Measurements from ENCODE around the gene MRPS11. TPM values are rescaled to one million over a fixed set of nuclear protein-coding genes. Genes with fewer than 3 reads are reported as not detected.
"Not testable (repeated sequence)": the region's sequence is repeated elsewhere in the genome, so short reads cannot be mapped to it uniquely, and the experiment has no call there.

MRPS11 gene
- 5.0 TPM for total RNA-seq

GRCh38 chr15:88467073-88467934 lies at the start of gene MRPS11, which contains the start of gene MRPL46:
Gene MRPS11 (plus strand): TSS chr15:88467708. CDS start chr15:88467718, 10 bp downstream.
Gene MRPL46 (minus strand): TSS chr15:88467388. CDS start chr15:88467377, 11 bp downstream.
- H3K4me3 ChIP-seq (ENCODE audit: low read length) = peak within 1 kb of the TSS; percentile 73
- no peaks in the 10 kb centered on the region for H3K27me3 ChIP-seq (ENCODE audit: insufficient read depth, low read length)

DNA sequence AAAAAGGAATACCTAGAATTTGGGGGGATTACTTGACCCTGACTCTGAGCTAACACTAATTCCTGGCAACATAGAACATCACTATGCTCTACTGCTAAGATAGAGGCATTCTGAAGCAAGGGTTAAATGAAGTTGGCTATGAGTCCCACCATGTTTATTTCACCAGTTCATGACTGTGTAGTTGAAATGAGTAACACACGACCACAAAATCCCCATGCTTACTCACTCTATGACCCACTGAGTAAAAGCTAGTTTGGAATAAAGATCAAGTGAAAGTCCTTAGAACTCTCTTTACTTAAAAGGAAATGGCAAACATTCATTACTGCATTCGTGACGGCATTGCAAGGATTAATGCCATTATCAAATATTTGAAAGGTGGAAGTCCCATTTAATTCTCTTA lies 47.7 kb upstream of the MRPS11 start:
- H3K4me3 ChIP-seq (ENCODE audit: low read length) = no peak overlapping the region

More at GRCh38 chr15:88467073-88467934, at the start of gene MRPS11, which contains the start of gene MRPL46:
- peaks cover 25% of the 10 kb centered on the region for H3K4me1 ChIP-seq (ENCODE audit: insufficient read depth, low read length)
- no peaks in the 10 kb centered on the region for H3K9me3 ChIP-seq (ENCODE audit: low read depth, low read length)

DNA sequence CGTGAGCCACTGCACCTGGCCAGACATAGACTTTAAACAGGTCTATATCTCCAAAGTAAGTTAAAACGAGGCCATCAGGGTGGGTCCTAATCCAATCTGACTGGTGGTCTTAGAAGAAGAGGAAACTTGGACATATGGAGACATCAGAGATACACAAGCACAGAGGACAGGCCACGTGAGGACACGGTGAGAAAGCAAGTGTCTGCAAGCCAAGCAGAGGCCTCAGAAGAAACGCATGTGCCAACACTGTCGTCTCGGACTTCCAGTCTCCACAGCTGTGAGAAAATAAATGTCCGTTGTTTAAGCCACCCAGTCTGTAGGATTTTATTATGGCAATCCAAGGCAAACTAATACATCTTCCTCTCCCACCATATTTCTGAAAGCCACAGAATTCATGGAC lies 44.2 kb upstream of the MRPS11 start:
- Histone ChIP-seq H3K4me1 (ENCODE audit: insufficient read depth, low read length) (no peaks in the 10 kb centered on the region), H3K4me3 (ENCODE audit: low read length) (no peak overlapping the region), H3K9me3 (ENCODE audit: low read depth, low read length) (no peaks in the 10 kb centered on the region), H3K27me3 (ENCODE audit: insufficient read depth, low read length) (peaks cover 5% of the 10 kb centered on the region)

More for the DNA sequence above, 47.7 kb upstream of the MRPS11 start:
- H3K4me1 ChIP-seq (ENCODE audit: insufficient read depth, low read length) = no peaks in the 10 kb centered on the region
- peaks cover 4% of the 10 kb centered on the region for H3K27me3 ChIP-seq (ENCODE audit: insufficient read depth, low read length)
- no peaks in the 10 kb centered on the region for H3K9me3 ChIP-seq (ENCODE audit: low read depth, low read length)

GRCh38 chr15:88426304-88426703 lies 41.2 kb upstream of the MRPS11 start:
- no peaks in the 10 kb centered on the region for H3K4me1 ChIP-seq (ENCODE audit: insufficient read depth, low read length)
- no peaks in the 10 kb centered on the region for H3K9me3 ChIP-seq (ENCODE audit: low read depth, low read length)
- H3K27me3 ChIP-seq (ENCODE audit: insufficient read depth, low read length) = peaks cover 5% of the 10 kb centered on the region
- no peak overlapping the region for H3K4me3 ChIP-seq (ENCODE audit: low read length)

GRCh38 chr15:88428053-88428452 lies 39.5 kb upstream of the MRPS11 start:
- H3K9me3 ChIP-seq (ENCODE audit: low read depth, low read length) = no peaks in the 10 kb centered on the region

GRCh38 chr15:88428805-88429605 lies 38.5 kb upstream of the MRPS11 start:
- no peak overlapping the region for H3K4me3 ChIP-seq (ENCODE audit: low read length)
- no peaks in the 10 kb centered on the region for H3K4me1 ChIP-seq (ENCODE audit: insufficient read depth, low read length)
- peaks cover 5% of the 10 kb centered on the region for H3K27me3 ChIP-seq (ENCODE audit: insufficient read depth, low read length)
- no peaks in the 10 kb centered on the region for H3K9me3 ChIP-seq (ENCODE audit: low read depth, low read length)

More at GRCh38 chr15:88428053-88428452, 39.5 kb upstream of the MRPS11 start:
- H3K4me3 ChIP-seq (ENCODE audit: low read length) = no peak overlapping the region
- H3K4me1 ChIP-seq (ENCODE audit: insufficient read depth, low read length) = no peaks in the 10 kb centered on the region
- peaks cover 5% of the 10 kb centered on the region for H3K27me3 ChIP-seq (ENCODE audit: insufficient read depth, low read length)

DNA sequence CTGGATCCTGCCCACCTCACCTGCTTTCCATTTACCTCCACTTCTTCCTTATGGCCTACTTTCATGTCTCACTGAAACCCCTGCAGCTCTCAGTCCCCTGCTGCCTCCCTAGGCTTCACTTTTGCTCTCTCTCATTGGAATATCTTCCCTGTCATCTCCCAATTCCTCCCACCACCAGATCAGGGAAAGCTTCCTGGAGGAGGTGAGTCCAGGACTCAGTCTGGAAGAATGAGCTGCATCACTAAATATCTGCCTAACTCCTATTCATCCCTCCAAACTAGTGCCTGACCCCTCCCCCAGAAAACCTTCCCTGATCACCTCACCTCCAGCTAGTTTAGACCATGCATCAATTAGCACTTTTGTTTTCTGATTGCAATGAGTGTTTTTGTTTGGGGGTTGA lies 37.5 kb upstream of the MRPS11 start:
- no peaks in the 10 kb centered on the region for H3K4me1 ChIP-seq (ENCODE audit: insufficient read depth, low read length)
- H3K4me3 ChIP-seq (ENCODE audit: low read length) = no peak overlapping the region
- H3K27me3 ChIP-seq (ENCODE audit: insufficient read depth, low read length) = peaks cover 5% of the 10 kb centered on the region
- H3K9me3 ChIP-seq (ENCODE audit: low read depth, low read length) = no peaks in the 10 kb centered on the region

DNA sequence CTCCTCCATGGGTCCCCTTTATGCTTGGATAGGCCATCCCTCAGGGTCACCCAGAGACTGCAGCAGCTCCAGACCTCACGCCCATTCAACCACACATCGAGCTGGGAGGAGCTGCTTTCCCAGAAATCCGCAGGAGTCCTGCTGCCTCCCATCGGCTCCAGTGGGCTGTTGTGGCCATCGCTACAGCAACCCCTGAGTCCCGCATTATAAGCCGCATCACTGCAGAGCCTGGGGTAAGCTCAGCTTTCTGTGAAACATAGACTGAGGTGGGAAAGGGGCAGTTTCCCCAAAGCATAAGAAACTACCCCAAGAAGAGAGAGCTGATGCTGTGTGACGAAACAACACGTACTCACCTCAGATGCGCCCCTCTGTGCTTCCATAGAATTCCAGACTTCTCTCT lies 36.1 kb upstream of the MRPS11 start:
- H3K9me3 ChIP-seq (ENCODE audit: low read depth, low read length) = no peaks in the 10 kb centered on the region
- no peak overlapping the region for H3K4me3 ChIP-seq (ENCODE audit: low read length)
- H3K27me3 ChIP-seq (ENCODE audit: insufficient read depth, low read length) = peaks cover under 1% of the 10 kb centered on the region
- H3K4me1 ChIP-seq (ENCODE audit: insufficient read depth, low read length) = no peaks in the 10 kb centered on the region

DNA sequence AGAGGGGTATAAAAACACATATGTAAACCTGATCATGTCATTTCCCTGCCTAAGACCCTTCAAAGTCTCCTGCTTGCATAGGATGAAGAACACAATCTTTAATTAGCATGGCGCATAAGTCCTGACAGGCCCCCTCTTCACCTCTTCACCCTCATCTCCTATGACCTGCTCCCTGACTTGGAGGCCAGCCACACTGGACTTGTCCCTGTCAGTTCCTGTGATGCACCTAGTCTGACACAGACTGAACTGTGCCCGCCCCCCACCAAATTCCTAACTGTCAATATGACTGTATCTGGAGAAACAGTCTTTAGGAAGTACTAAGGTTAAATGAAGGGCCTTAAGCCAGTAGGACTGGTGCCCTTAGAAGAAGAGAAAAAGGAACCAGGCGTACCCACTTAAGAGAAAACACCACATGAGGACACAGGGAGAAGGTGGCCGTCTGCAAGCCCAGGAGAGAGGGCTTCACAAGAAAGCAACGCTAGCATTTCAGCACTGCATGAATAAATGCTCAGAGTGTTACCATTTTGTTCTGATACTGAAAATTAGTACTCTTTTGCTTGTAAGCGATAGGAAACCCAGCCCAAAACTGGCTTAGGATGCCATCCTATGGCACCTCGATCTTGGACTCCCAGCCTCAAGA lies 34.3 kb upstream of the MRPS11 start:
- Histone ChIP-seq H3K4me3 (ENCODE audit: low read length) (no peak overlapping the region), H3K4me1 (ENCODE audit: insufficient read depth, low read length) (no peaks in the 10 kb centered on the region), H3K27me3 (ENCODE audit: insufficient read depth, low read length) (no peaks in the 10 kb centered on the region), H3K9me3 (ENCODE audit: low read depth, low read length) (no peaks in the 10 kb centered on the region)

DNA sequence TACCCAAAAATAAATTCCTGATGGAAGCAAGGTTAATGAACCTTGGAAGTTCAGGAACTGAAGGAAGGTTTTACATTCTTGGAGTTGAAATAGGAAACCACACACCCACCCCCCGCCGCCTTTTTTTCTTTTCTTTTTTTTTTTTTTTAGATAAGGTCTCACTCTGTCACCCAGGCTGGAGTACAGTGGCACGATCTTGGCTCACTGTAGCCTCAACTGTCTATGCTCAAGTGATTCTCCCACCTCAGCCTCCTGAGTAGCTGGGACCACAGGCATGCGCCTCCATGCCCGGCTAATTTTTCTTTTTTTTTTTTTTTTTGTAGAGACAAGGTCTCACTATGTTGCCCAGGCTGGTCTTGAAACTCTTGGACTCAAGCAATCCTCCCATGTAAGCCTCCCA lies 33.4 kb upstream of the MRPS11 start:
- not testable (repeated sequence) for H3K4me3 ChIP-seq (ENCODE audit: low read length); H3K27me3 ChIP-seq (ENCODE audit: insufficient read depth, low read length); H3K9me3 ChIP-seq (ENCODE audit: low read depth, low read length); H3K4me1 ChIP-seq (ENCODE audit: insufficient read depth, low read length)

- H3K27me3 ChIP-seq (ENCODE audit: insufficient read depth, low read length) = peaks cover 8% of the 10 kb centered on the region
- no peaks in the 10 kb centered on the region for H3K4me1 ChIP-seq (ENCODE audit: insufficient read depth, low read length)
- H3K9me3 ChIP-seq (ENCODE audit: low read depth, low read length) = no peaks in the 10 kb centered on the region
- no peak overlapping the region for H3K4me3 ChIP-seq (ENCODE audit: low read length)
Measured at GRCh38 chr15:88438181-88438580, 29.3 kb upstream of the MRPS11 start.

GRCh38 chr15:88440021-88440420 lies 27.5 kb upstream of the MRPS11 start:
- Histone ChIP-seq H3K4me3 (ENCODE audit: low read length) (no peak overlapping the region), H3K4me1 (ENCODE audit: insufficient read depth, low read length) (no peaks in the 10 kb centered on the region), H3K27me3 (ENCODE audit: insufficient read depth, low read length) (peaks cover 16% of the 10 kb centered on the region), H3K9me3 (ENCODE audit: low read depth, low read length) (peaks cover 13% of the 10 kb centered on the region)

GRCh38 chr15:88441076-88441730 lies 26.3 kb upstream of the MRPS11 start:
- Histone ChIP-seq H3K9me3 (ENCODE audit: low read depth, low read length) (peaks cover 13% of the 10 kb centered on the region), H3K4me1 (ENCODE audit: insufficient read depth, low read length) (no peaks in the 10 kb centered on the region), H3K27me3 (ENCODE audit: insufficient read depth, low read length) (peaks cover 20% of the 10 kb centered on the region), H3K4me3 (ENCODE audit: low read length) (no peak overlapping the region)

GRCh38 chr15:88447206-88447605 lies 20.3 kb upstream of the MRPS11 start:
- peaks cover 13% of the 10 kb centered on the region for H3K9me3 ChIP-seq (ENCODE audit: low read depth, low read length)
- H3K4me3 ChIP-seq (ENCODE audit: low read length) = no peak overlapping the region
- H3K27me3 ChIP-seq (ENCODE audit: insufficient read depth, low read length) = peaks cover 16% of the 10 kb centered on the region
- H3K4me1 ChIP-seq (ENCODE audit: insufficient read depth, low read length) = no peaks in the 10 kb centered on the region

All from mononuclear cell (primary cell).